Measurements from ENCODE around the gene RCOR1. TPM values are rescaled to one million over a fixed set of nuclear protein-coding genes. Genes with fewer than 3 reads are reported as not detected.

The RCOR1 gene
- total and polyA plus RNA-seq, 4 donors = 13.7 to 19.1 (median 16.9) TPM

Small RNA genes within 50 kb of the gene (small RNA-seq; reads per million reads assigned to genes)
- gene RF00019 (ENCODE audit: low replicate concordance) (not detected), gene RN7SL546P (ENCODE audit: low replicate concordance) (not detected)

Other genes starting within 250 kb of the RCOR1 start
- 10 to 100 TPM; 31.5 to 36.0 TPM for gene CINP, start 229.8 kb upstream of the RCOR1 start, total RNA-seq
- gene CINP, start 229.8 kb upstream of the RCOR1 start, polyA plus RNA-seq (ENCODE audit: insufficient read length in 2 of 2) = 10 to 100 TPM; 46.2 to 47.3 TPM
- 10 to 100 TPM; 19.4 to 25.9 TPM for gene TECPR2, start 229.7 kb upstream of the RCOR1 start, total RNA-seq
- gene TECPR2, start 229.7 kb upstream of the RCOR1 start, polyA plus RNA-seq (ENCODE audit: insufficient read length in 2 of 2) = 10 to 100 TPM; 43.3 to 48.8 TPM
- 10 to 100 TPM; 14.9 to 24.8 TPM for gene ANKRD9, start 82.9 kb upstream of the RCOR1 start, total RNA-seq
- 10 to 100 TPM; 42.5 to 48.7 TPM for gene ANKRD9, start 82.9 kb upstream of the RCOR1 start, polyA plus RNA-seq (ENCODE audit: insufficient read length in 2 of 2)
- 10 to 100 TPM; 19.8 to 39.4 TPM for gene TRAF3, start 184.8 kb downstream of the RCOR1 start, total RNA-seq
- 10 to 100 TPM; 44.5 to 46.3 TPM for gene TRAF3, start 184.8 kb downstream of the RCOR1 start, polyA plus RNA-seq (ENCODE audit: insufficient read length in 2 of 2)